GM19324 (cell line): Measurements from ENCODE around the gene TAAR1.
"Not testable (repeated sequence)": the region's sequence is repeated elsewhere in the genome, so short reads cannot be mapped to it uniquely, and the experiment has no call there.

ENCODE experiments used
- ATAC-seq: cut with Tn5 transposase; IDR thresholded peaks from one replicate; pipeline ENCODE4 v1.9.1; 2021; ENCODE audit warnings: mild to moderate bottlenecking, moderate library complexity; ENCODE audit not compliant: unreplicated experiment, low FRiP score

Gene TAAR1

DNA sequence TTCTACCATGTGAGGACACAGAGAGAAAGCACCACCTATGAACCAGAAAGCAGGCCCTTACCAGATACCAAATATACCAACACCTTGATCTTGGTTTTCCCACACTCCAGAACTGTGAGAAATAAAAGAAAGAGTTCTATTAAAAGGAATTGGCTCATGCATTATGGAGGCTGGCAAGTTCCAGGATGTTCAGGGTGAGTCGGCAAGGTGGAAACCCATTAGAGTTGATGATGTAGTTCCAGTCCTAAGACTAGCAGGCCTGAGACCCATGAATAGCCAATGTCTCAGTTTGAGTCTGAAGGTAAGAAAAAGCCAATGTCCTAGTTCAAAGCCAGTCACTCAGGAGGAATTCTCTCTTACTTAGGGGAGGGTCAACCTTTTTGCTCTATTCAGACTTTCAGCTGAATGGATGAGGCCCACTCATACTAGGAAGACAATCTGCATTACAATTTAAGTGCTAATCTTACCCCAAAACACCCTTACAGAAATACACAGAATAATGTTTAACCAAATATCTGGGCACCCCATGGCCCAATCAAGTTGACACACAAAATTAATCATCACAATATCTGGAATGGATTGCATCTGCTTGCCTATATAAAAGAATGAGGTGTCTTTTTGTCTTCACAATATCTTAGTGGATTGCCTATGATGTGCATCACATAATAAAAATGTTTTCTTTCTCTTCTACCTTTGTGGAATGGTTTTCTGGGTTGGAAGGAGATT is 5.5 kb upstream of the TAAR1 start:
- no peak for ATAC-seq

GRCh38 chr6:132663661-132664060 is 4.7 kb upstream of the TAAR1 start:
- no peak for ATAC-seq

GRCh38 chr6:132661906-132662305 is 2.9 kb upstream of the TAAR1 start:
- no peak for ATAC-seq

DNA sequence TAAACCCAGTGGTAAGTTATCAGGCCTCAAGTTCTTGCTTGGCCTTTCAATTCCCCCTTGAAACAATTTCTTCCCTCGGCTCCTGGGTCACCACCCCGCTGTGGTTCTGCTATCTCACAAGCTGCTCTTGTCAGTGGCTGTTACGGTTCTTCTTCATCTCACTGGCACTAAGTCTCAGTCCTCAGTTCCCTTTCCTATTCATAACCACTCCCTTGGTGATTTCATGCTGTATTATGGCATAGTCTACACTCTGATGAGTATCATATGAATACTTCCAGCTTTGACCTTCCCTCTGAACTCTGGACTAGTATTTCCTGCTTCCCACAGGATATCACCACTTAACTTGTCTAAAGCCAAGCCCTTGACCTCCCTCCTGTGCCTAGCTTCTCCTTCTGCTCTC is 7.9 kb downstream of the TAAR1 start:
- ATAC-seq = peak; percentile 54

DNA sequence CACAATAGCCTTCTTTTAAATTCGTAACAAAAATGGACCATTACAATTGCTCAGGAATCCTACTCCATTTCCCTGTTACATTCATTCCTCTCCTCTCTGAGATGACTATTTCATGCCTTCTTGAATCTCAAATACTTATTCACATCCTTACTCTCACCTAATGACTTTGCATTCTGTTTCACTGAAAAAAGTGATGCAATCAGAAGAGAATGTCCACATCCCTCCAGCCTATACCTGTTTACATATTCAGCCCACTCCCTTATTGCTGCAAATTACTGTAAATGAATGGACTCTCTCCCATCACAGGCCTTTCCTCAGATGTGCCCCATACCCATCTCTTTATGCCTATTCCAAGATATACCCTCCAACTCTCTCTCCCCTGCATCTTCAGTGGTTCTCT is 8.6 kb downstream of the TAAR1 start:
- no peak for ATAC-seq

GRCh38 chr6:132648828-132649227 is 10.2 kb downstream of the TAAR1 start:
- no peak for ATAC-seq

DNA sequence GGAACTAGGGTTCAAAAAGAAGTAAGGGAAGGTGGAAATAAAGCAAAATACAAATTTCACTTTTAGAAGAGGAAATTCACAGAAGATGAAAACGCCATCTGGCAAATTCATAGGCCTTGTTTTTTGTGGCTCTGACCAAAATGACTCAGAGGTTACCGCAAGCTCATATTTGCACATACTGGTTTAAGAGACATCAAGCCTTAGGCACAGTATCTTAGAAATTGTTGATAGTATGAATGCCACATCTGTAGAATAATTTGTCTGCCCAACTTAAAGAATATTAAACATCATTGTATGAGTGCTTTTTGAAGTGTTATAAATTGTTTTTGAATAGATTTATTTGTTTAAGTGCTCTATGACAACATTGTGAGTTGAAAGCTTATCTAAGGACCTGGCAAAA is 10.6 kb downstream of the TAAR1 start:
- ATAC-seq = peak; percentile 70

DNA sequence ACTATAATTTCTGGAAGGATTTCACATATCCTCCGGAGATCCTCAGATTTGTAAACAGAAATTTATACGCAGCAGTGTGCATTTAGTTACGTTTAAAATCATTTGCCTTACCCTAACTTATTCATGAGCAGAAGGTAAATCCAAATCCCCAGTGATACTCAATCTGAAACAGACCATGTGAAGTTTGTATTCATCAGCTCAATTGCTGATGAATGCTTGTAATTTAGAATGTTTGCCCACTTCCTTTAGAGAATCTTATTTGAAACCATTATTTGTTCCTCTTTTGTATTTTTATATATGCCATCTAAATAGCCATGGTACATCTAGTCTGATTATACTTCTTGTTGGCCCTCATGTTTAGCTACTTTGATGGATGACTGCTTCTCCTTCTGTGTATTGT is 15.4 kb downstream of the TAAR1 start:
- no peak for ATAC-seq

- not testable (repeated sequence) for ATAC-seq
Measured at GRCh38 chr6:132637135-132637534, 21.8 kb downstream of the TAAR1 start.

DNA sequence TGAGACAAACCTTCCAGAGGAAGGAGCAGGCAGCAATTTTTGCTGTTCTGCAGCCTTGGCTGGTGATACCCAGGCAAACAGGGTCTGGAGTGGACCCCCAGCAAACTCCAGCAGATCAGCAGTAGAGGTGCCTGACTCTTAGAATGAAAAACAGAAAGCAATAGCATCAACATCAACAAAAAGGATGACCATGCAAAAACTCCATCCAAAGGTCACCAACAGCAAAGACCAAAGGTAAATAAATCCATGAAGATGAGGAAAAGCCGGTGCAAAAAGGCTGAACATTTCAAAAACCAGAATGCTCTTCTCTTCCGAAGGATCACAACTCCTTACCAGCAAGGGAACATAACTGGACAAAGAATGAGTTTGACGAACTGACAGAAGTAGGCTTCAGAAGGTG is 23.1 kb downstream of the TAAR1 start:
- ATAC-seq = not testable (repeated sequence)

GRCh38 chr6:132635288-132635687 is 23.7 kb downstream of the TAAR1 start:
- not testable (repeated sequence) for ATAC-seq

GRCh38 chr6:132634796-132635195 is 24.2 kb downstream of the TAAR1 start:
- no peak for ATAC-seq

DNA sequence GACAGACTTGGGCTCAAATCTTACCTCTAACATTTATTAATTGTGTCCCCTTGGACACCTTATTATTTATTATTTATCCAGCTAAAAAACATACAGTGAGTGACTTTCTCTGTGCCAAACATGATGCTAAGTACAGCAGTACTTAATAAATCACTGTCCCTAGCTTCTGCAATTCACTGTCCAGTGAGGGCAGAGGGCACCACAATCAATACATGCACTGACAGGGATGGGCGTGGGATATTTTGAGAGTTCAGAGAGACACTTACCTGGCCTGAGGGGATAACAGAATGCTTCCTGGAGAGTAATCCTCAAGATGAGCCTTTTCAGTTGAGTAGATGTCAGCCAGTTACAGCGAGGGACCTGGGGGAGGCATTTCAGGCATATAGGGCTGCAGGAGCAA is 25.6 kb downstream of the TAAR1 start:
- no peak for ATAC-seq

DNA sequence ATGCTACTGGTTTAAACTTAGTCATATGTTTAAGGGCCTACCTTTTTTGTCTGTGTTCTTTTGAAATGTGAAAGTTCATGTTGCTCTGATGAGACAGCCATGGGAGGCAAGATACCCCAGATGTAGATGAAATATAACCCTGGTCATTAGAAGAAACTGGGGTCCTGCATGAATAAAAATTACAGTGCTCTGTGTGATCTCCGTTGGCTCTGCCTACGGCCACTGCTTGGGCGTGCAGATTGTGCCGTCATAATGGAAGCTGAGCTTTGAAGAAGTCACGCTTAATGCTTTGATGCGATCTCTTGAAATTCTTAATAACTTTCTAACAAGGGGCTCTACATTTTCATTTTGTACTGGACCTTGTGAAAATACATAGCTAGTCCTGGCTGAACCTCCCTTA is 34.8 kb downstream of the TAAR1 start, which contains the start of gene TAAR2:
TSS of gene TAAR2 (minus strand) at position 101 of the 400 bp plus-strand sequence. CDS start at position 101, 0 bp downstream.
- no peak for ATAC-seq

DNA sequence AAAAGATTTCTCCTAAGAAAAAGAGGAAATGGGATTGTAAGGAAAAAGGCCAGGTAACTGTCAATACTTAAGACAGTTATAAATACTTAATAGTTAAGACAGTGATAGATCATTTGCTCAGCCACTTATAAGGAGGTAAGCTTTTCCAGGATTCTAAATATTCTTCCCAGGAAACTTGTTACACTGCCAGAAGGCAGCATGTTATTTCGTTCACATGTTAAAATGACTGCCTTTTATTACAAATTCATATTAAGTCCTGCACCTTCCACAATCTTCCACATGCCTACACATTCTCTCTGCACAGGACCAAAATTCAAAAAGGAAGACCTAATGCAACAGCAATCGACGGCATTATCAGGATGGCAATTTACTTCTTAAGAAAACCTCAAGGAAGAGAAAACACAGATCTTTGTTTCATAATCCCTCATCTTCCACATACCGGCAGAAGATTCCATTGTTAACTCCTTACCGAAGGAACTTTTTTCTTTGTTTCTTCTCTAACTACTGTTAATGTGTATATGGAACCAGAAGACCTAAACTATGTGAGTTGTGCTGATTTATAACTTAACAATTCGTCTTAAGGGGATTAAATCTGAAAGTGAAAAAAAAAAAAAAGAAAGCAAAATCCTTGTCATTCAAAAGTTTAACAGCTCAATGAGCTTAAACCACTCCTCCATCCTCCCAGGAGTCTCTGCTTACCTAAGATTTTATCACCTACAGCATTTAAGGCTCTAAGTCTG is 35.7 kb downstream of the TAAR1 start:
- no peak for ATAC-seq

DNA sequence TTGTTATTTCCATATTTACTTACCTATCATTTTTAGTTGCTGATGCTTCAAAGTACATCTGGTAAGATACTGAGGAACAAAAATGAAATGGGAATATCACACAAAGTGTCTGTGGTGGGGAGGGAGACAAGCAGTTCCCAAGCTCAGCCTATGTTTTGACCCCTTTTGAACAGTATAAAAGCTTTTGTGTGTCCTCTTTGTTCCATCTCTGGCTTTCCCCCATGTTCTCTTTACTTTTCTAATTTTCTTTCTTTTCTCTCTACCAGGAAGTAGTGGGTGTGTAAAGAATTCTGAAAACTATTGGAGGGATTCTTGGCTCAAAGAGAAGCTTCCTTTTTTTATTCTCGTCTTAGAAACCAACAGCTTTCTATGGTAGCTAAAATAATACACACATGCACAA is 42.3 kb downstream of the TAAR1 start:
- no peak for ATAC-seq

DNA sequence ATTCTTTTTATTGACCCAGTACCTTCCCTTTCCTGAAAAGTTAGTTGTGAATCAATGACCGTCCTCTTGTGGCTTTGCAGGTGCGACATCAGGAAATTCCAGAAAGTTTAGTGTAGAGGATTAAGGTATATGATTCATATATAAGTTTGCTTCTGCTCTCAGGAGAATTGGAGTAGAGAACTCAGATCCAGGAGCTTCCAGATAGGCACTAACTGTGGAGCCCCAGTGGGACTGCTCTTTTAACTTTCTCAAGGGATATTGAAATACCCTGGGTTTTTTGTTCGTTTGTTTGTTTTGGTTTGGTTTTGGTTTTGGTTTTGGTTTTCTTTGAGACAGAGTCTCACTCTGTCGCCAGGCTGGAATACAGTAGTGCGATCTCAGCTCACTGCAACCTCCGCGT is 44.4 kb downstream of the TAAR1 start:
- no peak for ATAC-seq

- peak; percentile 82 for ATAC-seq
Measured at GRCh38 chr6:132612449-132613108, 46.4 kb downstream of the TAAR1 start.

GRCh38 chr6:132611616-132612015 is 47.4 kb downstream of the TAAR1 start:
- ATAC-seq = no peak

DNA sequence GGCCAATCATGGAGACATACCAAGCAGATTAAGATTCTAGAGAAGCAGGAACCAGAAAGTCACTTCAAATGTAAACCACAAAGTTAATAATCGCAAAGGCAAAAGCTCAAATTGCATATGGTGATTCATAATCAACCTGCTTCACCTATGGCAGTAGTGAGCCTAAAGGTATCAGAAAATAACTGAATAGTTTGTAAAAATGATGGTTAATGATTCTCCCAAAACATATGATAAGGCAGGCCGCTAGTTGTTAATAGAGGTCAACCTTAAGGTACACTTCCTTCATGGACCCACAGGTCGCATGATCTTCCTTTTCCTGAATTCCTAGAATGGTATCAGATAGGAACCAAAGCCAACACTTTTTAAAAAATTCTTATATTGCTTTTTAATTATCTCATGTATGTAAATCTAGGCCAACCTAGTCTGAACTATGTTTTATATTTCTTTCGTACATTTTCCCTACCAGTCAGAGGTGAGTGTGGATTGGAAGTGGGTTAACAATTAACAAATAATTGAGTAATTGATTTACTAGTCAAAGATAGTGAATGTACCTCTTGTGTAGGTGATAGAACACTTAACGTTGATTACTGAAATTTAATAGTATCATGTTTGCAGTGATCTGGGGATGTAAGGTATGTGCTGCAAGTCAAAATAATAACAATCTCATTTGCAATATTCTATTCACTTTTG is 51.3 kb downstream of the TAAR1 start:
- ATAC-seq = no peak

DNA sequence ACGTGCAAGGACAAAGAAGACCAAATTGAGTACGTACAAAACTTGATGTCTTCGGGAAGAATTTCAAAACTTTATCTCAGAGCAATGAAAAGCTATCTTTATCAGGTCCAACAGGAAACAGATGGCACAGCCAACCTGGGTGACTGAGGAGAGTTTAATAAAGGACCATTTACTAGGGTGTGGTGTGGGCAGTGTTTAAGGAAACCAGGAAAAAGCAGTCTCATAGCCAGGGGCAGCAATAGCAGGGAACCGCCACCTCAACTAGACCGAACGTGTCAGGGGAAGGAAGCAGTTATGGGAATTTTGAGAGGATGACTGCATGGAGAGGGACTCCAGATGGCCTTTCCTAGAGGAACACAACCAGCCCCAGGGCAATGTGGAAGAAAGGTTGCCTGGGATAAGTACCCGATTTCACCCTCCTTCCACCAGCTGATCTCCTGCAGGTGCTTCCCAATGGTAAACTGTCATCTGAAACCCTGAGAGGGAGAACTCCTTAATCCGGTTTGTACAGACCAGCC is 54.3 kb downstream of the TAAR1 start:
- no peak for ATAC-seq
